GM12872 (cell line): ENCODE data around the gene PMVK.

ENCODE experiments used
- CTCF ChIP-seq: IDR thresholded peaks from 3 replicates; pipeline ENCODE4 v1.5.1; 2011; ENCODE audit warnings: low read depth, mild to moderate bottlenecking, low read length, moderate library complexity; ENCODE audit not compliant: insufficient read depth

PMVK gene

GRCh38 chr1:154901591-154901990 is 34.9 kb downstream of the PMVK start:
- no peak for TF ChIP-seq CTCF

GRCh38 chr1:154899041-154899440 is 37.5 kb downstream of the PMVK start:
- no peak for TF ChIP-seq CTCF

- no peak for TF ChIP-seq CTCF
Measured at GRCh38 chr1:154896771-154897286, 39.7 kb downstream of the PMVK start.

DNA sequence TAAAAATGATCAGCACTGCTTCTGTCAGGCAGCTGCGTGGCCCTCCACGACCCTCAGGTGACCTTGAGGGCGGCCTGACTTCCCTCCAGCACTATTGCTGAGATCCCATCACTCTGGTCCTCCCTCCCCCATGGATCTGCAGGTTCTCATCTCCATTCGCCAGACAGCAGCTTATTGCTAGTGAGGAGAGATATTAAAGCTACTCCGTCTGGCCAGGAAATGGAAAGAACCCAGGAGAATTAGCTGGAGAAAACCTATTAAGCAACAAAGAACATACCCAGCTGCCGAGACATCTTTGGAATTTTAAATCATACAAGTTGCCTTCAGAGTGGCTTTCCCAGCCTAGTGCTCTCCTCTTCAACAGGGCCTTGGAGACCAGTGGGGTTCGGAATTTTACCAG is 40.7 kb downstream of the PMVK start:
- TF ChIP-seq CTCF = no peak

GRCh38 chr1:154891452-154891851 is 45.1 kb downstream of the PMVK start:
- no peak for TF ChIP-seq CTCF

GRCh38 chr1:154888757-154889156 is 47.8 kb downstream of the PMVK start:
- TF ChIP-seq CTCF = no peak

DNA sequence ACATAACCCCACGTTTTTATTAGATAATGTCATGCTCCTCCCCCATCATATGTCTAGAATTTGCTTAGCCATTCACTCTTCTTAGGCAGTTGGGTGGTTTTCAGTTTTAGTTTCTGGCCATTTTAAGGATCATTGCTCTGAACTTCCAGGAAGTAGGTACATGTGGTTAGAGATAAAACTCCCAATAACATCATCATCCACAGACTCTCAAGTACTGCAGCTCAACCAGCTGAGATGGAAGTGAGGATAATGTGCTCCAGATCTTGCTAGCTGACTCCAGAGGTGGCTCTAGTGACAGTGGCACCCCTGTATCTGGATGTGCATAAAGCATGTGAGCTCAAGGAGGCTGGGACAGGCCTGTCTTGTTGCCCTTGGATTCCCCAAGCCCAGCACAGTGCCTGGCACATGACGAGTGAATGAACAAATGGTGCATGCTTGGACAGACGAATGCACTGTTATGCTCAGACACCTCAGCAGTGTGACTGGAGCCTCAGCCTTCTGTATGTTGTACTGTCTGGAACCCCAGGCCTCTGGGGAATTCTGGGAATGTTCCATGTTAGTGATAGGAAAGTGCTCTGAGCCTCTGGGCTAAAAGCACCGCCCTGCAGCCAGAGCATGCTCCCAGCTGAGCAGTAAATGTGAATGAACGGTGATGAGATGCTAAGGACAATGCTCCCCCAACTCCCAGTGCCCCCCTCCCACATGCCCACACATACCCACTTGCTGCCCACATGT is 50.1 kb downstream of the PMVK start:
- TF ChIP-seq CTCF = no peak
